GM19438 (cell line): ENCODE results near the gene ZIC5.

Experiments
- ATAC-seq: cut with Tn5 transposase; IDR thresholded peaks from one replicate; pipeline ENCODE4 v1.9.1; 2021; ENCODE audit warnings: low read depth; ENCODE audit not compliant: unreplicated experiment

Gene ZIC5

DNA sequence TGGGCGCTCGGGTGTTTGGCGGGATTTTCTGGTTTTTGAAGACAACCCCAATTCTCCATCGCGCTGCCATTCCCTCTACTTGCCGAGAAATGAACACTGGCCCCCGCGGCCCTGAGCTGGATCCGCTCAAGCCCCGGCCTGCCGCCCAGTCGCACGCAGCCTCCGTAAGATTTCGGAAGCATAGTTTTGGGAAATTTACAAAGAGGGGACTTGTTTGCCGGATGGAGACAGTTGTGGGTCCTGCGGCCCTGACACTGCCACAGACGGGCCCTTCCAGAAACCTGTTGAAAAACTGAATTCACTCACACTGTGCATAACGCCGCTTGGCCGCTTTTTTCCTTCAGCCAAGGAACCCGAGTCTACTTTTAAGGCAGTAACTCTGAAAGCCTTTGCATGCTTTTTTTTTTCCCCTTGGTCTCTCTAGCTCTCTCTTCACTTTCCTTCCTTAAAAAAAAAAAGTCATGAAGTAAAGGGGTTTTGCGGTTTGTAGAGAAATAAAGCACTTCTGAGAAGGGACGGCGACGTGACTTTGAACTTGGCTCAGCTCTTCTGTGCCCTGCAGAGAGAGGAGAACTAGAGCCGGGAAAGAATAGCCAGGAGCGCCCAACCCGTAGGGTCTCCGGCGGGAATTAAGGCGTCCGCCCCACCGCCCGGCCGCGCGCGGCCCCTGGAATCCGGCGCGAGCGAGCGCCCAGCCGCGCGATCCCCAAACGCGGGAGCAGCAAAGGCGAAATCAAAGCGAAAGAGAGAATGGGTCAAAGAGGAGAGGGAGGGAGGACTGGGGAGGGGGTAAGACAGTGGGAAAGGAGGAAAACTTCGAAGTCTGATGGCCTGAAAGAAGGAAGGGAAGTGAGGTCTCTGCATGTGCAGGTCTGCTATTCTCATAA, 6.6 kb upstream of the ZIC5 start:
- no peak for ATAC-seq

DNA sequence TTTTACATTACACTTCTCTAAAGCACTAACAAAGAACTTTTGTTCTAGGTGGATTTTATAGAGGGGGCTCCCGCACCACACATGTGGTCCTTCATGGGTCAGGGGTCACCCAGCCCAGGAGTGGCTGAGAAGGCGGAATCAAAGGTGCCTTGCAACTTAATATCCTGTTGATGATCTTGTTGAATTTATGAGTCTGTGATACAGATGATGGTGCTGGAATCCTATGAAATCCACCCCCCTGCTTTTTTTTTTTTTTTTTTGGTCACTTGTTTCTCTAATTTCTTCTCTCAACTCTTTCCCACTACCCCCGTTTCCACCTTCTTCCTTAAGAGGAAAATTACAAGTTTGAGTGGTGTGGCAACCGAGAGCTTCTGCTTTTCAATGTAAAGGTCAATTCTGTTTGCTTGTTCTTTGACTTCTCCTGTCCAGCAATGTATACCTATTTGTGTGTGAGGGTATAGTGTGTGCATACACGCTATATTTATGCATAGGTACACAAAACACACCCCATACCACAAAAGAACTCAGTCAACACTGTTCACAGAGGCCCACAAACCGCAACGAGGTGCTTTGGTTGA, 5.9 kb upstream of the ZIC5 start:
- no peak for ATAC-seq

DNA sequence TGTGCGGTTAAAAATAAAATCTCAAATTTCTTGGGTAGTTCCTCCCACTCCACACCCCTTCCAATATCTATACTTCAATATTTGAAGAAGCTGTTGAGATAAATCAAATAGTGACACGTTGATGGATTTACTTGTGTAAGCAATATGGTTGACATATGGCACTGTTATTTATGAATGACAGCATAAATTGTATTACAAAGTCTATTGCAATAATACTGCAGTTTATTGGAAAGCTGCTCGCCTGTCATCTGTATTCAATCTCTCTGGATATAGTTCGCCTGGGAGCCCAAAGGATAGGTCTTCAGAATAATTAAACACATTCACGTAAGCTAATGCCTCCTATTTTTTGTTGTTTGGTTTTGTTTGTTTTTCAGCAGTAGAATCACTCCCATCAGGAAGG, 5.0 kb upstream of the ZIC5 start:
- ATAC-seq: no peak

DNA sequence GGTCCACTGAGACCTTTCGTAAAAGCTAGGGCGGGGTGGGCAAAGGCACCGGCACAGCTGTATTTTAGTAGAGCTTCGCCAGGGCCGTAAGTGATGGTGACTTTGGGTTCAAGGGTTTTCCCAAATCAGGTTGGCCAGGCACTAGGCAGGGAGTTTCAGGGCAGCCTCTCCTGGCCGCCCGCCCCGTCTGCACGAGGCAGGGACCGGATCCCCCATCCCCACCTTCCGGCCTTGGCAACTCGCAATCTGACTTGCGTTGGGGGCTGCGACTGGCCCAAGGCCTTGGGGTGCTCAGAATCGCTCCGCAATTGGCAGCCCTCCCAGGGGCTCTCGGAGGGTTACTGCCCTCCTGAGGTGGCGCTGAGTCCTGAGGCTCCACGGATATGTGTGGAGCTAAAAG, 4.1 kb upstream of the ZIC5 start:
- ATAC-seq: no peak

DNA sequence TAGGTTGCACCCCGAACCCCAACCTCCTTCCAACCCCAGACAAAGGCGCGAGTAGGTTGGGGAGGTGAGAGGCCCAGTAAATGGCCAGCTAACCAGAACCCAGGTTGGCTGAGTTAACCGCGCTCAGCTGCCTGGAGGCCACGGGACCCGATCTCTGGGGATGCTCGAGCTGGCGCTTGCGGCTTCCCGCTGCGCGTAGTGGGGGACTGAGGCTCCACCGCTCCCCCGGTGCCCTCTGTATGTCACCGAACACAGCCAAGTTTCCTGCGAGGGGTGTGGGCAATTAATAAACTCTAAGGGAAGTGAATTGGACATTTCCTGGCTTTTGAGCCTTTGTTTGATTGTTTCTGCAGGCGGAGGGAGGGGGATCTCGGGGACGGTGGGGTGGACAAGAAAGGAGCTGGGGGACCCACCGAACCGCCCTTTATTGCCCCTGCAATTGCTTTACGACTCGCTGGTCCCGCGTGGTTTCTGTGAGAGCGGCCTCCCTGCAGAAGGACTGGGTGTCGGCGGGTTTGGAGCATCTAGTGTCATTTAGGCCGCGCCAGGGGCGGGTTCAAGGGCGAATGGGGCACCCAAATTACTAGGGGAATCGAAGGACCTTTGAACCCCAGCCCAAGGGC, 3.5 kb upstream of the ZIC5 start:
- ATAC-seq: no peak

DNA sequence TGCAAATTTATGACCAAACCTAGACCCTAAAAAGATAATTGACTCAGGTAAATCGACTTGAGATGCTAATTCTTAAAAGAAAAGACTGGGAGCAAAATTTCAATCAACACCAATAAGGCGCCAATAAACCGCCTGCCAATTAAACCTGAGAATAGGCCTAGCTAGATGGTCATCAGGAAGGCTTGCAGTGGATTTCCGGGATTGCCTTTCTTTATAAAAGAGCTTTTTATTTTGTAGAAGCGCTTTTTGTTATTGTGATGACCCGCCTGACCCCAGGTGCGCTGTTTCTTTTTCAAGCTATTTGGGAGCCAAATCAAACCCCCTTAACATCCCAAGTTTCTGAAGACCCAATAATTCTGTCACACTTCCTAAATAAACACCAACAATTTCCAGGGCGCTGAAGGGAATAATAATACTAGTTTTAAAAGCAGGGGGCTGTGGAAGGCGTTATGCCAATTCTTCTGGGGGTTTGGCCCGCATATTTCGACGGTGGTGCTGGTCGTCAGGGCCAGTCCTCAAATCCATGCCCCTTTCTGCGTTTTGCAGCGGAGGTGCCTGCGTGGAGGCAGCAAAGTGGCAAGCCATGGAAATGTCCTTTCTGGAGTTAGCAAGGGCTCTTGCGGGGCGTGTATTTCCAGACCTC, 2.9 kb upstream of the ZIC5 start:
- no peak for ATAC-seq

DNA sequence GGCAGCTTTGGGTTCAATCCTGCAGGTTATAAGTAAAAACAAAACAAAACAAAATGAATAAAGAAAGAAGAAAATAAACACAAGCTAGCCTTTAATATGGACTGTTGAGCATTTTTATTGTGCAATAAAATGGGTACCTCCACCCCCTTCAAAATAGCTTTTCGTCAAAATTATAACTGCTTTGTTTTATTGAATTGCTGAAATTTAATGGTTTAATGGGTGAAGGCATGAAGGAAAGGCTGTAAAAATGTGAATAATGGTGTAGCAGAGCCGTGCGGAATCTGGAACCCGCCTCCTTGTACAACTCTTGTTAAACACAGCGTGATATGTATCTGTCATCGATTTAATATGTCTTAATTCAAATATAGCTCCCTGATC, 2.2 kb upstream of the ZIC5 start:
- ATAC-seq: no peak

DNA sequence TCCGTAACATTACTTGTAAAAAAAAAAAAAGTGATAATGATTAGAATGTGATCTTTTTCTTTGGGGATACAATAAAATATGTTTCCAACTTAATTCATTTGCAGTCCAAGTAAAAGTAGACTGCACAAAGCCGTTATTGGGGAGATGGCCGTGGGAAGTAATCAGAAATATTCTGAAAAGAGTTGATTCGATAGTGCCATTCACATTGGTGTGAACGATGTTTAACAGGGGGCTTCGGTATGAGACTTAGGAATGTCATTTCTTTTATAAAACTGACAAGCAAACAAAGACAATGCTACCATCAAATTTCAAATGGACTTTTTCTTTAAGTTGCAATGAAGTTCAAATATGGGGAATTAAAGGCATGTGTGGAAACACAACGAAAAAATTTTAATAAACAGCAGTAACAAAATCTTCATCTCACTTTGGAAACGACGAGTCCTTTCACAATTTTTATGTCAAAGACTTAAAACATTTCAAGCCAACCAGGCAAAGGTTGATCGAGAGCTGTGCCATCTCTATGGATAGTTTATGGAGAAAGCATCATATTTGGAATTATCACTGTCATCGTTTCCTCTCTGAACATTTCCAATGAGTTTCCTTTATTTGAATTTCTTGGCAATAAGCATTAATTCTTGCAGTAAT, 1.7 kb upstream of the ZIC5 start:
- no peak for ATAC-seq

DNA sequence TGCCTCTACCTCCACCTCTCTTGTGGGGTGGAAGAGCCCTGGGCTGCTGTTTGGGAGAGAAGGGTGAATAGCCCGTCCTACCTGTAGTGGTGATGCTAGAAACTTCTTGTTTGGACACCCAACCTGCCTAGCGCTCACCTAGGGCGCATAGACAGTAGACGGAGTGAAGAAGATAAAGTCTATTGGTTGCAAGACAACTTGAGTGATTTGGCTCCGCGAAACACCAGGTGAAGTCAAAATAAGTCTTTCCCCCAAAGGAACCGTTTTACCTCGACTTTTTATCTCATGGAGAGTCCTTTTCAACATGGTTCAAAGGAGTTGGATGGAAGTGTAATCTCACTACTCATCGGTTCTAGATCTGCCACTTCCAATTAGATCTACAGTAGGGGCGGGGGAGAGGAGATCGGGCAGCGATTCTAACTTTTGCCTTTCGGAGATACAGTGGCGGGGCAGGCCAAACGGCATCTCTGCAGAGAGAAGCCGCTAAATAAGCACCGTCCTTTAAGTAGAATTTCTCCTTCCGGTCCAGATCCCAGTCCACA, 694 bp upstream of the ZIC5 start:
- ATAC-seq: no peak

DNA sequence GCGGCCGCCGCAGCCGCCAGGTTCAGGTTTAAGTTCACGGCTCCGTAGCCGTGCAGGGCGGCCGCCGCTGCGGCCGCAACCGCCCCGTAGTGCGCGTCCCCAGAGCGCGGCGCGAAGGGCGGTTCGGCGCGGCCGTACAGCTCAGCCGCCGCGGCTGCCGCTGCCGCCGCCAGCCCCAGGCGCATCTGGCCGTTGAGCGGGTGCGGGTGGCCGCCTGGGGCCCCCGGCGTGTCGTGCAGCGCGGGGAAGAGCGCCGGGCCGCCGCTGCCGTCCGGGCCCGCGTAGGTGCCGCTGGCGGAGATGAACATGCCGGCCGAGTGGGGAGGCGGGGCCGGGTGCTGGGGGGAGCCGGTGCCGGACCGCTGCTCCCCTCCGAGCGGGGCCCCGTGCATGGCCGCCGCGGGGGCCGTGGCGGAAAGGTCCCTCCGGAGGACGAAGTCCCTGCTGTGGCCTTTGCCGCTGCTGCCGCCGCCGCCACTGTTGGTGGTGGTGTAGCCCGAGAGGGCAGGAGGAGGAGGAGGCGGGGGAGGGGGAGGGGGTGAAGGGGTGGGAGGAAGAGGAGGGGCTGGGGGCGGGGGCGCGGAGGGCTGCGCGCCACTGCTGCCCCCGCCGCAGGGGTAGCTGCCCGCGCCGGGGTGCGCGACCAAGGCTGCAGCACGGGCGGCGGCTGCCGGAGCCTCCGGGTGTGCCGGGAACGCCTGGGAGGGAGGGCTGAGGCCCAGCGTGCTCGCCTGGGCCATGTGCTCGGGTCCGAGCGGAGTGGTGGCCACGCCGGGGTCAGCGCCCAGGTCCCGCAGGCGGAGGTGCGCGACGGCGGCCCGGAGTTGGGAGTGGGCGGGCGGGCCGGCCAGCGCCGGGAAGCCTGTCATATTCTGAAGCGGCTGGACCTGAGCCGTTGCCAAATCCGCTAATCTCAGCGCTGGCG, 654 bp downstream of the ZIC5 start:
- no peak for ATAC-seq

DNA sequence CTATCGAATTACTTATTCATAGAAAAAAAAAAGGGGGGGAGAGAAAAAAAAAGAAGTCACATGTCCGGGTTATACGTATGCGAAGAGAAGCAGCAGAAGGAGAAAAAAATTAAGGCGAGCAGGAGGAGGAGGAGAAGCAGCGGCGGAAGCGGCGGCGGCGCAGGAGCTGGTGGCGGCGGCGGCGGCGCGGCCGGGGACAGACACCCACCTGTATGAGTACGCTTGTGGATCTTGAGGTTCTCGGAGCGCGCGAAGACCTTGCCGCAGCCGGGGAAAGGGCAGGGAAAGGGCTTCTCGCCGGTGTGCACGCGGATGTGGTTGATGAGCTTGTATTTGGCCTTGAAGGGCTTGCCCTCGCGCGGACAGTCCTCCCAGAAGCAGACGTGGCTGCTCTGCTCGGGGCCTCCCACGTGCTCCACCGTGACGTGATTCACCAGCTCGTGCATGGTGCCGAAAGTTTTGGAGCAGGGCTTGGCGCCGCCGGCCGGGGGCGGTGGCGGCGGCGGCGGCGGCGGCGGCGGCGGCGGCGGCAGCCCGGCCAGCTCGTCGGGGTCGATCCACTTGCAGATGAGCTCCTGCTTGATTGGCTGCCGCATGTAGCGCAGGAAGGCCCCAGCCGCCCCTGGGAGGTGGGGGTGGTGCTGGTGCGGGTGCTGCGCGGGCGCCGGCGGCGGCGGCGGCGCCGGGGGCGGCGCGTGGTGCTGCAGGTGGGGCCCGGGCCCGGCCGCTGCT, 1.5 kb downstream of the ZIC5 start:
- no peak for ATAC-seq

DNA sequence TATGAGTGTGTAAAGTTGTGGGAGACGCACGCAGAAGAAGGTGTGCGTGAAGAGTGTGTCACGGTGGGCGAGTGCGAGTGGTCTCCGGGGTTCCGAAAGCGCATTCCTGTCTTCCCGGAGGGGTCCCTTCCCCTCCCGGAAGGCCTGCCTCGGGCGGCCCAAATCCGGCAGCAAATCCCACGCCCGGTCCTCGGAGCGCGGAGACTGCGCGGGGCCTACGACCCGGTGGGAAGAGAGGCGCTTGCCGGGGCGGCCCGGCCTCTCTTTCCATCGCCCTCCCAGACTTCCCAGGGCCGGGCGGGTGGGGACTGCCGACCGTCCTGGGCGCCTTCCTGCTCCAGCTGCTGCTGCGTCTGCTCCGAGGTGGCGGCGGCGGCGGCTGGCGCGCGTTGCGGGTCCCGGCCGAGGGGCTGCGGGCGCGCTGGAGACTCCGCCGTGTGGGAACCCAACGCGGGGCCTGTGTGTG, 2.1 kb downstream of the ZIC5 start:
- ATAC-seq: no peak

DNA sequence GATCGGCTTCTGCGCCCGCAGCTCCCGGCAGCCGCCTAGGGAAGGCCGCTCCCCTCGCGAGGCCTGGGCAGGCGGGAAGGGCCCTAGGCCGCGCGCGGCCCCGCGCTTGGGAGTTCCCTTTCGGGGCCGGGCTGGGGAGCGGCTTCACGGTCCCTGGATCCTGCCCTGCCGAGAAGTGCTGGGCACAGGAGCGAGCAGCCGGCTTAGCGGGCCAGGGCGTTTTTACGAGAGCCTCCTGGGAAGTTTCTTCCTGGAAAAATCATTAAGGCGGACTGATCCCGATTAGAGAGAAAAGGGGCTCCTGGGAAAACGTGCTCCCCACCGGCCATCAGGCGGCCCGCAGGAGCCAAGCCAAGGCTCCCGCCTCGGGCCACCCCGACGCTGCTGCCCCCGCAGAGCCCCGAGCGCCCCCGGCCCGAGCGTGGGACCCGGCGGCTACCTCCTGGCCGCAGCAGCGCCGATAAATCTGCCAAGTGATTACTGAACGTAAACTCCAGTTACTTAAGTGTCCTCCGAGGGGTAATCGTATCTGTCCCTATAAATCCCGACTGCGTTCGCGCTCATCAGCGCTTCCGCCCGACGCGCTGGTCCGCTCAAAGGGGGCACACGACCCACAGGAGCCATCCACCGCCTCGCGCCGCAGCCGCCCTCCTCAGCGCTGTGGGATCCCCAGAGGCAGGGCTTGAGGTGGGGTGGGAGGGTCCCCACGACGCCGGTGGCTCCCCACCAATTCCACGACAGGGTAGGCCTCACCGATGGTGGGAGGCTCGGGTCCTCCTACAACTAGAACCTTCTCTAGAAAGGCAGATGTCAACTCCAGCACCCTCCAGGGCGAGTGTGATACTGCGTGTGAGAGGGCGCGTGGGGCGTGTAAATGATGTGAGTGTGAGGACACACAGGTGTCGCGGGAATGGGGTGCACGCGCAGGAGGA, 2.8 kb downstream of the ZIC5 start:
- no peak for ATAC-seq

DNA sequence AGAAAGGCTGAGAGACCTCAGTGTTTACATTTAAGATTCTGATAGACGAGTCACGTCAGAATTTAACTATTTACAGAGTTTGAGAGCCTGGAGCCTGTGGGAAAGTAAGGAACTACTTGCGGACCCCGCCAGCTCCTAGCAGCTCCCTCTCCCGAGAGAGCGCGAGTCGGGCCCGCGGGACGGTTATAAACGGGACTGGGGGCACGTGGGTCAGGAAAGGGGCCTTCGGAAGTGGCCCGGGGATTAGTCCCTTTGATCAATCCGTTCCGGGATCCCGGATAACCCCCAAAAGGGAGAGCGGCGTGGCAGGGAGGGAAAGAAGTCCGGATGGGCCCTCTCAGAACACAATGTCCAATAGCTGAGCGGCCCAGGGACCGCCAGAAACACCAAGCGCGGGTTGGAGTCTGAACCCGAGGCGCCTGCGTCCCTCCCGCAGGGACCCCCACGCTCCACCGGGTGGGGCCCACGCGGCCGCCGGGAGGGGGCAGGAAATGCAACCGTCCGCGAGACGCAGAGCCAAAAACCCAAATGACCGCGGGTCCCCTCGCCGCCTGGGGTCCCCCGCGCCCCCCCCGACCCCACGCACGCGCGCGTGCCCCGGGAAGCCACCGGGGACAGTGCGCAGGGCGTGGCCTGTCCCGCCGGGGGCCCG, 3.6 kb downstream of the ZIC5 start:
- no peak for ATAC-seq

DNA sequence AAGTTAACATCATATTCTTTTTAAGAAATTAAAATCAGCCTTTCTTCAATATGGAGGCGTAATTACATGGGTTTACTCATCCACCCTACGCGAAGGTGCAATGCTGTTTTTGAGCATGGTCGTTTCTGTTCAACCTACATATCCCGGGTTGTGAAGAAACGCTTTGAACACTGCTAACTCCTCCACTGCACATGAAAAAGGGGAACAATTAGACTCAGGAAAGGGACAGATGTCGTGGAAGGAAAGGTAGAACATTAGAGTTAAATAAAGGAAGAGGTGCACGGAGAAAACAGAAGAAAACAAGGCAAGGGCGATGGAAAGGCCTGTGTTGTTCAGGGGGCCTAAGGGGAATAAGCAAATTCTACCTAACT, 4.1 kb downstream of the ZIC5 start:
- ATAC-seq: no peak

DNA sequence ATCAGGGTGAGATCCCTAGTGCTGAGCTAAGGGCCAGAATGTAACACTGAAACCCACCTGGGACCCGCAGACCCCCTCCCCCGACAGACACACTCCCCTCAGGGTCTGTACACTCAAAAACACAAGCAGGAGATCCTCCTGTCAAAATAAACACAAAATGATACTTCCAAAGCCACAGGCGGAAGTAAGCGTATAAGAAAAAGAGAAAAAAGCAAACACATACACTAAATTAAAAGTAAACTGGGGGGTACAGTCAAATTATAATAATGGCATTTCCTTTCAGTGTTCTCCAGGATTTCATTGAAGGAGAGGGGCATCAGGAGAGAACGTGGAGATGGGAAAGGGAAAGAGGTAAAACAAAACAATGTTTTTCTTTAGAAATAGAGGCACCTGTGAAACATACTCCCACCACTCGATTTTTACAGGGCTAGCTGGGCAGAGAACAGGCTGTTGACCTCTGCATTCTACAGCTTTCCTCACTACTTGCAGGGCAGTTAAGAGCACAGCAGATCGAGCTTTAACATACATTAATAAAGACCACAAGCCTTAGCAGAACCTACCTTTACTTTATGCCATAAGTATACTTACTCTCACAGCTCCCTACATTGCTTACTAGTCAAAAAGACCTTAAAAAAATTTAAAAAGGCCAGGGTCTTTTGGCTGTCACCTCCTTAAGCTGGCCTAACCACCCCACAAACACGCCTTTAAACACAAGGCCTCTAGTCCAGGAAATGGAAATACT, 5.3 kb downstream of the ZIC5 start:
- ATAC-seq: no peak
